Hepatocyte (in vitro differentiated cells): ENCODE data around the gene PLEKHD1. TPM values are rescaled to one million over a fixed set of nuclear protein-coding genes. Genes with fewer than 3 reads are reported as not detected.

ENCODE experiments used
- DNase-seq: peaks from one replicate; pipeline ENCODE4 v3.0.0-alpha.2; 2016; ENCODE audit warnings: low spot score
- H2AFZ ChIP-seq: fragments of 200-600 bp; sonication (generic); 2 replicates; pipeline ENCODE4 v1.6.0; 2016; ENCODE audit warnings: antibody characterized with exemption, mild to moderate bottlenecking
- H3K27ac ChIP-seq: fragments of 200-600 bp; sonication (generic); 2 replicates; pipeline ENCODE4 v1.5.1; 2016; ENCODE audit warnings: mild to moderate bottlenecking
- H3K27me3 ChIP-seq: fragments of 200-600 bp; sonication (generic); 2 replicates; pipeline ENCODE4 v1.6.1; 2016
- H3K36me3 ChIP-seq: fragments of 200-600 bp; sonication (generic); replicated peaks from 2 replicates; pipeline ENCODE4 v1.5.1; 2016; ENCODE audit warnings: low read depth; ENCODE audit not compliant: insufficient read depth
- H3K4me1 ChIP-seq: fragments of 200-600 bp; sonication (generic); 2 replicates; pipeline ENCODE4 v1.5.1; 2016; ENCODE audit warnings: mild to moderate bottlenecking, moderate library complexity; ENCODE audit not compliant: insufficient read depth
- H3K4me2 ChIP-seq: fragments of 200-600 bp; sonication (generic); 2 replicates; pipeline ENCODE4 v1.6.0; 2016
- H3K4me3 ChIP-seq: fragments of 200-600 bp; sonication (generic); 2 replicates; pipeline ENCODE4 v1.5.1; 2016; ENCODE audit warnings: mild to moderate bottlenecking
- H3K79me2 ChIP-seq: fragments of 200-600 bp; sonication (generic); 2 replicates; pipeline ENCODE4 v1.6.0; 2017; ENCODE audit warnings: mild to moderate bottlenecking
- H3K9me2 ChIP-seq: fragments of 200-600 bp; sonication (generic); replicated peaks from 2 replicates; pipeline ENCODE4 v1.6.0; 2017; ENCODE audit warnings: mild to moderate bottlenecking; ENCODE audit not compliant: insufficient read depth
- H3K9me3 ChIP-seq: fragments of 200-600 bp; sonication (generic); 2 replicates; pipeline ENCODE4 v1.5.1; 2016; ENCODE audit warnings: low read depth, mild to moderate bottlenecking
- H4K20me1 ChIP-seq: fragments of 200-600 bp; sonication (generic); 2 replicates; pipeline ENCODE4 v1.6.0; 2016; ENCODE audit warnings: mild to moderate bottlenecking; ENCODE audit not compliant: insufficient read depth, poor library complexity, severe bottlenecking
- EZH2 ChIP-seq: fragments of 200-600 bp; sonication (generic); IDR thresholded peaks from 2 replicates; pipeline ENCODE4 v1.6.1; 2016; ENCODE audit warnings: antibody characterized with exemption, mild to moderate bottlenecking, borderline replicate concordance
- EZH2phosphoT487 ChIP-seq: fragments of 200-600 bp; sonication (generic); IDR thresholded peaks from one replicate; pipeline ENCODE4 v1.6.1; 2018; ENCODE audit warnings: antibody characterized with exemption, mild to moderate bottlenecking, low read depth, moderate library complexity; ENCODE audit not compliant: unreplicated experiment, severe bottlenecking
- WGBS: methylation state at CpG from one replicate; pipeline ENCODE4 v1.1.6; 2016; ENCODE audit warnings: low lambda C conversion rate; ENCODE audit errors: missing lambda C conversion rate; 5-methylcytosine and 5-hydroxymethylcytosine counted together
- polyA plus RNA-seq: library from polyadenylated mRNA; unstranded; fragments of >200 nt; fragmentation: Nextera tagmentation; extraction: Ambion mirVana; gene quantifications from 2 replicates; pipeline ENCODE4 v1.2.1, GENCODE V29; 2016
- total RNA-seq: library from RNA; depleted of rRNA; stranded (reverse); fragments of >200 nt; gene quantifications from 2 replicates; pipeline ENCODE4 v1.2.3, GENCODE V29; 2014
- TF ChIP-seq, protein P1 (sequence below): fragments of 200-600 bp; sonication (generic); IDR thresholded peaks from 2 replicates; pipeline ENCODE4 v1.5.1; 2016; ENCODE audit warnings: antibody characterized with exemption, mild to moderate bottlenecking; ENCODE audit not compliant: poor library complexity

PLEKHD1 gene
- total and polyA plus RNA-seq, 2 experiments from 2014 or later = not detected

DNA sequence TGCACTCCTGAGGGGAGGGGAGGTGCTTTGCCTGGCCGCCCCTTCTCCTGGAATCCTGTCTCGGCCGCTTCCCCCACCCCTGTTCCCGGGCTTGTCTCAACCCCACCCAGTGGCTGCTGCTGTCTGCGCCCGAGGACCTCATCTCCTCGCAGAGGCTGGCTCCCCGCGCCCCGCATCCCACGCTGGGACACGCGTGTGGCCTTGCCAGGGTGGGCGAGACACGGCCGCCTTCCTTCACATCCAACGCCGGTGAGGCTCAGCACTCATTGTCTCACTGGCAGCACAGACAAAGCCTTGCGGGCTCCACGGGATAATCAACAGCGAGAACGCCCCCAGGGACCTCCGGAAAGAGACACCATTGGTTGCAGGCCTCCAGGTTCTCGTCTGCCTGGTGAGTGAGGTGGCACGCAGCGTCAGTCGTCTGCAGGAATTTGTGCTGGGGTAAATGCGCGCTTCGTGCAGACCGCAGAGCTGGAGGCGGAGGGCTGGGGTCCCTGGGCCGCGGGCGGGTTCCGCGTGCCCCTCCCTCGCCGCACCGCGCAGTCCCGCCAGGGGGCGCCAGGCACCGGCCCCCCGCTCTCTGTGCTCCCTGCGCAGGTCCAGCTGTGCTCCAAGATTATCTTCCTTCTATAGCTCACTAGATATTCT is 63.3 kb downstream of the PLEKHD1 start:
- H3K27ac ChIP-seq = no peak overlapping the region
- no peaks in the 10 kb centered on the region for H3K79me2 ChIP-seq
- H2AFZ ChIP-seq = peak overlapping the region; percentile 36
- peaks cover 4% of the 10 kb centered on the region for H3K4me1 ChIP-seq
- no peaks in the 10 kb centered on the region for H4K20me1 ChIP-seq
- H3K36me3 ChIP-seq = no peaks in the 10 kb centered on the region
- H3K4me3 ChIP-seq = no peak overlapping the region
- peaks cover 10% of the 10 kb centered on the region for H3K27me3 ChIP-seq
- H3K9me3 ChIP-seq = no peaks in the 10 kb centered on the region
- peak overlapping the region; percentile 77 for H3K4me2 ChIP-seq
- WGBS = 5% methylated on average over 45 of the region's 46 CpGs
- H3K9me2 ChIP-seq = no peaks in the 10 kb centered on the region
- DNase-seq = peak; percentile 61
- TF ChIP-seq EZH2phosphoT487 (no peak), EZH2 (no peak)
- TF ChIP-seq, protein P1, sequence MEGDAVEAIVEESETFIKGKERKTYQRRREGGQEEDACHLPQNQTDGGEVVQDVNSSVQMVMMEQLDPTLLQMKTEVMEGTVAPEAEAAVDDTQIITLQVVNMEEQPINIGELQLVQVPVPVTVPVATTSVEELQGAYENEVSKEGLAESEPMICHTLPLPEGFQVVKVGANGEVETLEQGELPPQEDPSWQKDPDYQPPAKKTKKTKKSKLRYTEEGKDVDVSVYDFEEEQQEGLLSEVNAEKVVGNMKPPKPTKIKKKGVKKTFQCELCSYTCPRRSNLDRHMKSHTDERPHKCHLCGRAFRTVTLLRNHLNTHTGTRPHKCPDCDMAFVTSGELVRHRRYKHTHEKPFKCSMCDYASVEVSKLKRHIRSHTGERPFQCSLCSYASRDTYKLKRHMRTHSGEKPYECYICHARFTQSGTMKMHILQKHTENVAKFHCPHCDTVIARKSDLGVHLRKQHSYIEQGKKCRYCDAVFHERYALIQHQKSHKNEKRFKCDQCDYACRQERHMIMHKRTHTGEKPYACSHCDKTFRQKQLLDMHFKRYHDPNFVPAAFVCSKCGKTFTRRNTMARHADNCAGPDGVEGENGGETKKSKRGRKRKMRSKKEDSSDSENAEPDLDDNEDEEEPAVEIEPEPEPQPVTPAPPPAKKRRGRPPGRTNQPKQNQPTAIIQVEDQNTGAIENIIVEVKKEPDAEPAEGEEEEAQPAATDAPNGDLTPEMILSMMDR = peak; percentile 80

DNA sequence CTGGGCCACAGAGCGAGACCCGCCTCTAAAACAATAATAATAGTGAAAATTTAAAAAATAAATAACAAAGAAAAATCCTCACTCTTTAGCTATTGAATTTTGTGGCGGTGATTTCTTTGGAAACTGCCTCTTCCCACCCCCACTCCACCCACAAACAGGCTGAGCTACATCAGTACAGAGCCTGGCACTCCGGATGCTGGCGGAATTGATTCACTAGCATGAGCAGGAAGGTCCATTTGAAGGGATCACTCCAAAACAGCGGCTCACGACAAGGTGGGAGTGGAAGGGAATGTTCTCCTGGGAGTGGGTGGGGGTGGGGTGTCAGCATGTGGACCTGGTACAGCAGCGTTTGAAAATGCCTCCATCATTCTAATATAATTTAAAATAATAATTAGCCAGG is 64.0 kb downstream of the PLEKHD1 start:
- Histone ChIP-seq H3K9me2 (no peaks in the 10 kb centered on the region), H3K27me3 (peaks cover 10% of the 10 kb centered on the region), H3K27ac (no peak overlapping the region), H3K36me3 (no peaks in the 10 kb centered on the region), H3K4me2 (peak overlapping the region; percentile 77), H3K4me3 (no peak overlapping the region), H4K20me1 (no peaks in the 10 kb centered on the region), H3K79me2 (no peaks in the 10 kb centered on the region), H3K4me1 (peaks cover 4% of the 10 kb centered on the region), H2AFZ (no peak overlapping the region), H3K9me3 (no peaks in the 10 kb centered on the region)
- WGBS = 94% methylated on average over 8 of the region's 8 CpGs
- no peak for DNase-seq
- TF ChIP-seq EZH2phosphoT487 (no peak), EZH2 (no peak)
- TF ChIP-seq, protein P1 = no peak

DNA sequence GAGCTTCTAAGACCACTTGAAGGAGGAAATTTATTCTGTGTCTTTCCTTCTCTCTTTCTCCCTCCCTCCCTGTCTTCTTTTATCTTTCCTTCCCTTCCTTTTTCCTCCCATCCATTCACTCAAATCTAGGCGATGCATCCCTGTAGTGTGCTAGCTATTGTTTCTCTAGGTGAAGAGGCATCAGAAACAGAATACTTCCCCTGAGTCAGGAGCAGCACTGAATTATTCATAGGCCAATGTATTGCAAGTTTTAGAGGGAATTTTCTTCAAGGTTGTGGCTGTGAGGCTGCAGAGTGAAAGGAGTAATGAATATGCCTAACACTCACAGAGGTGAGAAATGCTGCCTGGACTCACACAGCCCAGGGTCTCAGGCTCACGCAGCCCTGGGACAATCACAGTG is 67.0 kb downstream of the PLEKHD1 start:
- no peaks in the 10 kb centered on the region for H3K9me3 ChIP-seq
- peaks cover 4% of the 10 kb centered on the region for H3K4me1 ChIP-seq
- no peaks in the 10 kb centered on the region for H3K36me3 ChIP-seq
- H4K20me1 ChIP-seq = no peaks in the 10 kb centered on the region
- H3K27me3 ChIP-seq = peaks cover 10% of the 10 kb centered on the region
- WGBS = 67% methylated on average over 2 of the region's 2 CpGs
- H2AFZ ChIP-seq = no peak overlapping the region
- TF ChIP-seq EZH2 = no peak
- no peak for TF ChIP-seq EZH2phosphoT487
- TF ChIP-seq, protein P1 = no peak
- no peaks in the 10 kb centered on the region for H3K79me2 ChIP-seq
- DNase-seq = no peak
- no peak overlapping the region for H3K4me2 ChIP-seq
- no peaks in the 10 kb centered on the region for H3K9me2 ChIP-seq
- no peak overlapping the region for H3K4me3 ChIP-seq
- H3K27ac ChIP-seq = no peak overlapping the region
